HG03571 (cell line): ENCODE results near the gene PCDH18.
"Not testable (repeated sequence)": the region's sequence is repeated elsewhere in the genome, so short reads cannot be mapped to it uniquely, and the experiment has no call there.

ENCODE experiments used
- ATAC-seq: cut with Tn5 transposase; IDR thresholded peaks from one replicate; pipeline ENCODE4 v1.9.1; 2021; ENCODE audit not compliant: unreplicated experiment

The PCDH18 gene

GRCh38 chr4:137531986-137532868, at the start of gene PCDH18:
Gene PCDH18 (minus strand): TSS chr4:137532494. CDS start chr4:137532088, 406 bp downstream.
- ATAC-seq, result no peak

- ATAC-seq, result no peak
Measured at GRCh38 chr4:137576446-137576845, 44.2 kb upstream of the PCDH18 start.

GRCh38 chr4:137572647-137573046, 40.4 kb upstream of the PCDH18 start:
- ATAC-seq, result no peak

GRCh38 chr4:137572163-137572562, 39.9 kb upstream of the PCDH18 start:
- ATAC-seq, result no peak

GRCh38 chr4:137559801-137560200, 27.5 kb upstream of the PCDH18 start:
- ATAC-seq, result no peak

GRCh38 chr4:137558951-137559350, 26.7 kb upstream of the PCDH18 start:
- ATAC-seq, result no peak

- ATAC-seq, result no peak
Measured at GRCh38 chr4:137545461-137545861, 13.2 kb upstream of the PCDH18 start.

- no peak for ATAC-seq
Measured at GRCh38 chr4:137543648-137544047, 11.4 kb upstream of the PCDH18 start.

- ATAC-seq, result no peak
Measured at GRCh38 chr4:137543198-137543597, 10.9 kb upstream of the PCDH18 start.

- no peak for ATAC-seq
Measured at GRCh38 chr4:137541876-137542646, 9.8 kb upstream of the PCDH18 start.

GRCh38 chr4:137541181-137541580, 8.9 kb upstream of the PCDH18 start:
- ATAC-seq, result no peak

- no peak for ATAC-seq
Measured at GRCh38 chr4:137540356-137540755, 8.1 kb upstream of the PCDH18 start.

- ATAC-seq, result no peak
Measured at GRCh38 chr4:137538526-137538925, 6.2 kb upstream of the PCDH18 start.

GRCh38 chr4:137537807-137538206, 5.5 kb upstream of the PCDH18 start:
- ATAC-seq, result not testable (repeated sequence)

GRCh38 chr4:137536789-137537561, 4.7 kb upstream of the PCDH18 start:
- ATAC-seq, result no peak

- no peak for ATAC-seq
Measured at GRCh38 chr4:137535718-137536117, 3.4 kb upstream of the PCDH18 start.

- no peak for ATAC-seq
Measured at GRCh38 chr4:137534516-137534915, 2.2 kb upstream of the PCDH18 start.

- ATAC-seq, result no peak
Measured at GRCh38 chr4:137533855-137534254, 1.6 kb upstream of the PCDH18 start.

- no peak for ATAC-seq
Measured at GRCh38 chr4:137532869-137533236, 559 bp upstream of the PCDH18 start.

- no peak for ATAC-seq
Measured at GRCh38 chr4:137531168-137531985, 917 bp downstream of the PCDH18 start.
